Tibial artery (tissue), 4 donors: ENCODE measurements around the gene ZEB1.

Experiments
- DNase-seq, 2 donors: peaks; one replicate each; pipeline ENCODE4 v3.0.0-alpha.2; 2019
- H3K27ac ChIP-seq, 2 donors: fragments of 200-600 bp; sonication (generic) in 1 of 2; 1 replicate in 1 of 2; 2 replicates in 1 of 2; pipeline ENCODE4 v1.5.1; 2018 to 2019; ENCODE audit warnings: mild to moderate bottlenecking in 1 of 2
- H3K27me3 ChIP-seq, 2 donors: fragments of 200-600 bp; sonication (generic) in 1 of 2; one replicate each; pipeline versions ENCODE4 v1.5.1 to v1.6.0; 2016 to 2019
- H3K36me3 ChIP-seq, 3 donors: fragments of 200-600 bp; sonication (generic) in 2 of 3; one replicate each; pipeline ENCODE4 v1.5.1; 2016 to 2019; ENCODE audit warnings: mild to moderate bottlenecking in 2 of 3
- H3K4me1 ChIP-seq, 4 donors: fragments of 200-600 bp; sonication (generic) in 2 of 4; 1 replicate in 3 of 4; 2 replicates in 1 of 4; pipeline ENCODE4 v1.5.1; 2016 to 2019
- H3K4me3 ChIP-seq, 2 donors: fragments of 200-600 bp; sonication (generic) in 1 of 2; 1 replicate in 1 of 2; 2 replicates in 1 of 2; pipeline ENCODE4 v1.5.1; 2018 to 2019; ENCODE audit warnings: mild to moderate bottlenecking in 2 of 2
- H3K9me3 ChIP-seq, 3 donors: fragments of 200-600 bp; sonication (generic) in 1 of 3; one replicate each; pipeline ENCODE4 v1.5.1; 2016 to 2019
- CTCF ChIP-seq, 2 experiments: fragments of 200-600 bp in 1 of 2; fragments of 450-650 bp in 1 of 2; IDR thresholded peaks; one replicate each; pipeline ENCODE4 v1.5.1; 2017 to 2019; ENCODE audit warnings: antibody characterized with exemption in 2 of 2, mild to moderate bottlenecking in 1 of 2, moderate library complexity in 1 of 2
- intact Hi-C: fragments of 100-400 bp; cut with DNase I; formaldehyde crosslinking; loops from one replicate; pipeline ENCODE4 v1.15.0; 2023; ENCODE audit warnings: low total_unique reads

ZEB1 gene

GRCh38 chr10:31574577-31574976, 255.6 kb downstream of the ZEB1 start:
- Histone ChIP-seq H3K9me3 (peaks cover 0 to 6% (median 4%) of the 10 kb centered on the region in 3 donors), H3K36me3 (no peaks in the 10 kb centered on the region), H3K27ac (no peak overlapping the region), H3K4me3 (no peak overlapping the region), H3K4me1 (no peaks in the 10 kb centered on the region), H3K27me3 (no peaks in the 10 kb centered on the region)
- TF ChIP-seq CTCF (IDR thresholded peaks at IDR 0.05), result no peak
- intact Hi-C loops, result no loop called here
- no peak for DNase-seq

GRCh38 chr10:31578181-31578852, 259.3 kb downstream of the ZEB1 start:
- intact Hi-C loops, result no loop called here
- Histone ChIP-seq H3K4me1 (peaks cover 3 to 13% (median 12%) of the 10 kb centered on the region in 4 donors), H3K4me3 (no peak overlapping the region), H3K36me3 (no peaks in the 10 kb centered on the region), H3K27me3 (no peaks in the 10 kb centered on the region), H3K9me3 (peaks cover 0 to 6% (median 4%) of the 10 kb centered on the region in 3 donors), H3K27ac (no peak overlapping the region)
- TF ChIP-seq CTCF (IDR thresholded peaks at IDR 0.05), result no peak
- DNase-seq, result no peak

GRCh38 chr10:31578951-31579350, 259.9 kb downstream of the ZEB1 start:
- Histone ChIP-seq H3K36me3 (no peaks in the 10 kb centered on the region), H3K27me3 (no peaks in the 10 kb centered on the region), H3K4me3 (no peak overlapping the region), H3K27ac (no peak overlapping the region), H3K9me3 (peaks cover 0 to 6% (median 4%) of the 10 kb centered on the region in 3 donors), H3K4me1 (peaks cover 7 to 20% (median 17%) of the 10 kb centered on the region in 4 donors)
- no peak for TF ChIP-seq CTCF (IDR thresholded peaks at IDR 0.05)
- no peak for DNase-seq
- intact Hi-C loops, result no loop called here
